GM23338 (cell line): ENCODE results near the gene UBE2I. TPM values are rescaled to one million over a fixed set of nuclear protein-coding genes. Genes with fewer than 3 reads are reported as not detected.

Experiments
- ATAC-seq: fragments of 200-7000 bp; cut with Tn5 transposase; 3 replicates; pipeline ENCODE4 v1.9.1; 2020
- DNase-seq: peaks from one replicate; pipeline ENCODE4 v3.0.0-alpha.2; 2015; ENCODE audit warnings: low spot score
- H2AFZ ChIP-seq: fragments of 200-600 bp; sonication (generic); 2 replicates; pipeline ENCODE4 v1.8.0; 2016; ENCODE audit warnings: antibody characterized with exemption, mild to moderate bottlenecking, moderate library complexity
- H3F3A ChIP-seq: fragments of 200-600 bp; sonication (generic); replicated peaks from 2 replicates; pipeline ENCODE4 v1.8.0; 2017; ENCODE audit warnings: antibody characterized with exemption, mixed run types, low read depth
- H3K27ac ChIP-seq: fragments of 200-600 bp; sonication (generic); 2 replicates; pipeline ENCODE4 v1.6.1; 2016; ENCODE audit warnings: low read depth
- H3K27me3 ChIP-seq: fragments of 200-600 bp; sonication (generic); 2 replicates; pipeline ENCODE4 v1.8.0; 2016; ENCODE audit warnings: mild to moderate bottlenecking, mixed run types, moderate library complexity; ENCODE audit not compliant: insufficient read depth
- H3K36me3 ChIP-seq: fragments of 200-600 bp; sonication (generic); 2 replicates; pipeline ENCODE4 v1.8.0; 2016; ENCODE audit warnings: mild to moderate bottlenecking; ENCODE audit not compliant: insufficient read depth
- H3K4me1 ChIP-seq: fragments of 200-600 bp; sonication (generic); 2 replicates; pipeline ENCODE4 v1.8.0; 2016; ENCODE audit warnings: mild to moderate bottlenecking, moderate library complexity; ENCODE audit not compliant: insufficient read depth
- H3K4me2 ChIP-seq: fragments of 200-600 bp; sonication (generic); 2 replicates; pipeline ENCODE4 v1.7.1; 2017; ENCODE audit warnings: mixed run types
- H3K4me3 ChIP-seq: fragments of 200-600 bp; sonication (generic); 2 replicates; pipeline ENCODE4 v1.6.1; 2016; ENCODE audit warnings: mixed run types
- H3K79me2 ChIP-seq: fragments of 200-600 bp; sonication (generic); replicated peaks from 2 replicates; pipeline ENCODE4 v1.8.0; 2017; ENCODE audit warnings: mild to moderate bottlenecking; ENCODE audit not compliant: insufficient read depth
- H3K9me2 ChIP-seq: fragments of 200-600 bp; sonication (generic); 2 replicates; pipeline ENCODE4 v1.8.0; 2017; ENCODE audit not compliant: insufficient read depth
- H4K20me1 ChIP-seq: fragments of 200-600 bp; sonication (generic); replicated peaks from 2 replicates; pipeline ENCODE4 v1.8.0; 2017; ENCODE audit warnings: mild to moderate bottlenecking; ENCODE audit not compliant: insufficient read depth
- H3K27ac Mint-ChIP-seq: 2 replicates; pipeline ENCODE4 v1.8.0; 2020; ENCODE audit warnings: inconsistent platforms, mild to moderate bottlenecking, moderate library complexity, mixed read lengths
- H3K27me3 Mint-ChIP-seq: 3 replicates; pipeline ENCODE4 v1.8.0; 2022; ENCODE audit warnings: low read depth, mild to moderate bottlenecking, moderate library complexity, mixed read lengths, inconsistent platforms; ENCODE audit not compliant: insufficient read depth, poor library complexity
- H3K36me3 Mint-ChIP-seq: 3 replicates; pipeline ENCODE4 v1.8.0; 2021; ENCODE audit warnings: low read depth, mild to moderate bottlenecking, inconsistent platforms, moderate library complexity, mixed read lengths
- H3K4me1 Mint-ChIP-seq: 3 replicates; pipeline ENCODE4 v1.8.0; 2020; ENCODE audit warnings: mild to moderate bottlenecking, inconsistent platforms, mixed read lengths
- H3K4me3 Mint-ChIP-seq: 3 replicates; pipeline ENCODE4 v1.8.0; 2021; ENCODE audit warnings: moderate library complexity, mild to moderate bottlenecking, inconsistent platforms, mixed read lengths
- H3K9me3 Mint-ChIP-seq: 3 replicates; pipeline ENCODE4 v1.8.0; 2020; ENCODE audit warnings: moderate library complexity, mild to moderate bottlenecking, inconsistent platforms, mixed read lengths
- CREB1 ChIP-seq: fragments of 250-450 bp; sonication (Bioruptor Pico); IDR thresholded peaks from 2 replicates; pipeline ENCODE4 v1.5.0; 2020; ENCODE audit warnings: low read depth, mild to moderate bottlenecking, moderate library complexity
- CTCF ChIP-seq, 2 experiments: fragments of 200-600 bp in 1 of 2; sonication (generic) in 1 of 2; conservative IDR thresholded peaks; 2 replicates each; pipeline versions ENCODE4 v1.5.1 to v1.6.1; 2016 to 2017; ENCODE audit warnings: antibody characterized with exemption in 2 of 2, low read depth in 2 of 2, mild to moderate bottlenecking in 2 of 2, moderate library complexity in 1 of 2
- ETS1 ChIP-seq: IDR thresholded peaks from 2 replicates; pipeline ENCODE4 v1.6.1; 2016; ENCODE audit warnings: antibody characterized with exemption
- EZH2 ChIP-seq: fragments of 200-600 bp; sonication (generic); IDR thresholded peaks from one replicate; pipeline ENCODE4 v1.8.0; 2017; ENCODE audit warnings: antibody characterized with exemption, mild to moderate bottlenecking, low read depth; ENCODE audit not compliant: unreplicated experiment
- EZH2phosphoT487 ChIP-seq: fragments of 200-600 bp; sonication (generic); IDR thresholded peaks from one replicate; pipeline ENCODE4 v1.8.1; 2018; ENCODE audit warnings: antibody characterized with exemption; ENCODE audit not compliant: unreplicated experiment
- JUNB ChIP-seq: IDR thresholded peaks from one replicate; pipeline ENCODE4 v1.6.1; 2016; ENCODE audit warnings: antibody characterized with exemption; ENCODE audit not compliant: unreplicated experiment
- NANOG ChIP-seq: IDR thresholded peaks from 2 replicates; pipeline ENCODE4 v1.6.1; 2016; ENCODE audit warnings: antibody characterized with exemption, borderline replicate concordance
- POLR2AphosphoS5 ChIP-seq: IDR thresholded peaks from 2 replicates; pipeline ENCODE4 v1.6.1; 2016; ENCODE audit warnings: antibody characterized with exemption, low read depth
- REST ChIP-seq: IDR thresholded peaks from one replicate; pipeline ENCODE4 v1.6.1; 2018; ENCODE audit warnings: antibody characterized with exemption; ENCODE audit not compliant: unreplicated experiment
- ZNF331 ChIP-seq: fragments of 250-450 bp; sonication (Bioruptor Pico); IDR thresholded peaks from 2 replicates; pipeline ENCODE4 v1.5.0; 2020; ENCODE audit warnings: low read depth, mild to moderate bottlenecking, moderate library complexity
- ZNF462 ChIP-seq: fragments of 250-450 bp; sonication (Bioruptor Pico); IDR thresholded peaks from 2 replicates; pipeline ENCODE4 v1.5.0; 2020; ENCODE audit warnings: mild to moderate bottlenecking, moderate library complexity
- polyA plus RNA-seq: library from polyadenylated mRNA; unstranded; fragments of >200 nt; fragmentation: Nextera tagmentation; extraction: Ambion mirVana; gene quantifications from 2 replicates; pipeline ENCODE4 v1.2.1, GENCODE V29; 2016
- total RNA-seq: library from RNA; depleted of rRNA; stranded (reverse); fragments of >200 nt; shearing (Covaris generic); gene quantifications from 2 replicates; pipeline ENCODE4 v1.2.3, GENCODE V29; 2014

UBE2I gene
- total and polyA plus RNA-seq, 2 experiments from 2014 or later: 116 to 220 TPM

GRCh38 chr16:1286513-1287094, 22.8 kb upstream of the UBE2I start:
- Mint-ChIP-seq H3K27me3 (peaks cover 43% of the 10 kb centered on the region), H3K4me3 (no peak overlapping the region), H3K36me3 (no peaks in the 10 kb centered on the region), H3K27ac (no peak overlapping the region), H3K4me1 (peaks cover 31% of the 10 kb centered on the region), H3K9me3 (no peaks in the 10 kb centered on the region)
- DNase-seq: no peak
- no peaks in the 10 kb centered on the region for H3K36me3 ChIP-seq
- no peak overlapping the region for H3K4me2 ChIP-seq
- H3F3A ChIP-seq: no peaks in the 10 kb centered on the region
- H3K9me2 ChIP-seq: no peaks in the 10 kb centered on the region
- H4K20me1 ChIP-seq: no peaks in the 10 kb centered on the region
- peaks cover 30% of the 10 kb centered on the region for H3K27me3 ChIP-seq
- H3K4me1 ChIP-seq: peaks cover 19% of the 10 kb centered on the region; the same call in 1 of the 2 replicates
- ATAC-seq: no peak
- H3K79me2 ChIP-seq: no peaks in the 10 kb centered on the region
- H3K4me3 ChIP-seq: no peak overlapping the region
- no peak overlapping the region for H3K27ac ChIP-seq
- TF ChIP-seq ETS1 (no peak), POLR2AphosphoS5 (no peak), ZNF331 (CRISPR knock-in tag) (no peak), CREB1 (no peak), NANOG (no peak), CTCF (conservative IDR thresholded peaks at IDR 0.05; ENCODE audit: low read depth in 2 of 2) (no peak), REST (no peak), EZH2 (no peak), ZNF462 (CRISPR knock-in tag) (no peak), EZH2phosphoT487 (no peak), JUNB (no peak)
- H2AFZ ChIP-seq: no peak overlapping the region
